K562 (cell line): ENCODE results near the gene SOHLH2. TPM values are rescaled to one million over a fixed set of nuclear protein-coding genes. Genes with fewer than 3 reads are reported as not detected.

Experiments
- ATAC-seq: fragments of 200-7000 bp; cut with Tn5 transposase; 3 replicates; pipeline ENCODE4 v1.9.1; 2020; ENCODE audit warnings: moderate library complexity
- BruUV-seq: library from RNA; stranded (reverse); fragments of 400-500 nt; replicated peaks from 2 replicates; lab custom pipeline; 2021; lab: Mats Ljungman, UMichigan
- CTCF ChIA-PET: fragments of 300-600 bp; formaldehyde crosslinking; extraction: SDS; loops from one replicate; lab custom pipeline; 2021; ENCODE audit warnings: low intra/inter-chr PET ratio; lab: Yijun Ruan, JAX
- POLR2A ChIA-PET: fragments of 300-600, 350-650 bp; sonication (Branson Sonifier 250); formaldehyde crosslinking; extraction: SDS; loops from one replicate; lab custom pipeline; 2021; ENCODE audit warnings: antibody characterized with exemption, inconsistent platforms; lab: Yijun Ruan, JAX
- DNase-seq, 4 experiments: peaks; one replicate each; pipeline versions ENCODE4 v3.0.0 to v3.0.0-alpha.2; 2011 to 2018; ENCODE audit warnings: low spot score in 3 of 4, mixed read lengths in 3 of 4; ENCODE audit errors: extremely low read depth in 1 of 4
- FAIRE-seq: peaks from 2 replicates; lab custom pipeline; 2011; peaks lifted over from hg19 to GRCh38; lab: Jason Lieb, UNC
- H2AFZ ChIP-seq: 2 replicates; pipeline ENCODE4 v1.6.0; 2011; ENCODE audit warnings: low read depth, low read length, control low read depth, inconsistent platforms
- H3K27ac ChIP-seq: fragments of 200-600 bp; 3 replicates; pipeline ENCODE4 v1.8.0; 2011; ENCODE audit warnings: low read depth, mild to moderate bottlenecking, control low read depth, inconsistent platforms, low read length, moderate library complexity, mixed read lengths; ENCODE audit errors: extremely low read depth
- H3K27me3 ChIP-seq, 2 experiments: fragments of 300-600 bp in 1 of 2; 2 replicates in 1 of 2; 3 replicates in 1 of 2; pipeline versions ENCODE4 v1.6.0 to v1.8.0; 2011; ENCODE audit warnings: inconsistent platforms in 2 of 2, low read length in 2 of 2, mild to moderate bottlenecking in 1 of 2, mixed read lengths in 1 of 2, moderate library complexity in 1 of 2; ENCODE audit not compliant: control insufficient read depth in 2 of 2, insufficient read depth in 2 of 2
- H3K36me3 ChIP-seq: fragments of 300-600 bp; 3 replicates; pipeline ENCODE4 v1.8.0; 2011; ENCODE audit warnings: mild to moderate bottlenecking, low read length, inconsistent platforms; ENCODE audit not compliant: control insufficient read depth, insufficient read depth
- H3K4me1 ChIP-seq, 2 experiments: fragments of 200-600 bp in 1 of 2; replicated peaks in 1 of 2; 2 replicates in 1 of 2; 3 replicates in 1 of 2; pipeline versions ENCODE4 v1.5.1 to v1.8.0; 2011; ENCODE audit warnings: inconsistent platforms in 2 of 2, low read length in 2 of 2, mild to moderate bottlenecking in 1 of 2, mixed read lengths in 1 of 2, moderate library complexity in 1 of 2; ENCODE audit not compliant: control insufficient read depth in 2 of 2, insufficient read depth in 2 of 2
- H3K4me2 ChIP-seq: 2 replicates; pipeline ENCODE4 v1.6.1; 2011; ENCODE audit warnings: low read length, control low read depth, inconsistent platforms, mixed read lengths; ENCODE audit not compliant: insufficient read depth
- H3K4me3 ChIP-seq: fragments of 200-600 bp; sonication (generic), shearing (Covaris generic); 2 replicates; pipeline ENCODE4 v1.5.1; 2016; ENCODE audit warnings: control low read depth, inconsistent platforms
- H3K79me2 ChIP-seq: fragments of 200-600 bp; 3 replicates; pipeline ENCODE4 v1.8.0; 2011; ENCODE audit warnings: low read length, inconsistent platforms; ENCODE audit not compliant: control insufficient read depth, insufficient read depth
- H3K9ac ChIP-seq, 2 experiments: 2 replicates each; pipeline versions ENCODE4 v1.6.0 to v1.6.1; 2011; ENCODE audit warnings: low read depth in 2 of 2, low read length in 2 of 2, control low read depth in 1 of 2, inconsistent platforms in 1 of 2, mild to moderate bottlenecking in 1 of 2, mixed read lengths in 1 of 2; ENCODE audit not compliant: insufficient read depth in 1 of 2
- H3K9me1 ChIP-seq: one replicate; pipeline ENCODE4 v1.6.0; 2011; ENCODE audit warnings: inconsistent platforms, mild to moderate bottlenecking, low read length, moderate library complexity; ENCODE audit not compliant: control insufficient read depth, insufficient read depth
- H3K9me3 ChIP-seq: replicated peaks from 2 replicates; pipeline ENCODE4 v1.5.1; 2011; ENCODE audit warnings: low read depth, low read length, inconsistent platforms; ENCODE audit not compliant: control insufficient read depth, insufficient read depth
- H4K20me1 ChIP-seq: replicated peaks from 2 replicates; pipeline ENCODE4 v1.6.1; 2011; ENCODE audit warnings: low read length, inconsistent platforms, mixed read lengths; ENCODE audit not compliant: control insufficient read depth, insufficient read depth
- BRCA1 ChIP-seq, 2 experiments: fragments of 450-650 bp in 1 of 2; sonication (generic) in 1 of 2; formaldehyde crosslinking in 1 of 2; IDR thresholded peaks; 2 replicates each; pipeline versions ENCODE4 v1.5.0 to v1.6.1; 2017 to 2020; ENCODE audit warnings: mild to moderate bottlenecking in 1 of 2, missing genetic modification reagents in 1 of 2
- HMG20B ChIP-seq: fragments of 250-450 bp; sonication (Bioruptor Pico); IDR thresholded peaks from 2 replicates; pipeline ENCODE4 v1.5.0; 2021; ENCODE audit warnings: mild to moderate bottlenecking
- MECOM ChIP-seq: fragments of 250-450 bp; sonication (Bioruptor Pico); IDR thresholded peaks from 2 replicates; pipeline ENCODE4 v1.8.0; 2022; ENCODE audit warnings: inconsistent platforms
- NFE2 ChIP-seq: IDR thresholded peaks from 2 replicates; pipeline ENCODE4 v1.6.1; 2014; ENCODE audit warnings: antibody characterized with exemption, low read depth
- NFXL1 ChIP-seq: fragments of 450-650 bp; formaldehyde crosslinking; IDR thresholded peaks from 2 replicates; pipeline ENCODE4 v1.4.0; 2021; ENCODE audit warnings: mild to moderate bottlenecking
- SMARCB1 ChIP-seq: IDR thresholded peaks from 2 replicates; pipeline ENCODE4 v1.6.1; 2011; ENCODE audit warnings: improper control_type of control experiment, low read depth; ENCODE audit not compliant: insufficient read length
- YBX1 ChIP-seq: fragments of 450-650 bp; IDR thresholded peaks from 2 replicates; pipeline ENCODE4 v1.7.1; 2016; ENCODE audit warnings: mild to moderate bottlenecking
- ZNF274 ChIP-seq: IDR thresholded peaks from 2 replicates; pipeline ENCODE4 v1.6.1; 2011; ENCODE audit warnings: low read depth, mild to moderate bottlenecking, low read length, moderate library complexity, borderline replicate concordance
- ZNF445 ChIP-seq: fragments of 250-450 bp; sonication (Bioruptor Pico); IDR thresholded peaks from 2 replicates; pipeline ENCODE4 v1.4.0; 2020; ENCODE audit warnings: low read depth, mild to moderate bottlenecking, moderate library complexity
- WGBS: fragments of 100-300 bp; shearing (Covaris generic); methylation state at CpG from one replicate; pipeline ENCODE4 v1.1.6; 2016; ENCODE audit warnings: low coverage, mixed read lengths; ENCODE audit not compliant: insufficient coverage; ENCODE audit errors: missing lambda C conversion rate; 5-methylcytosine and 5-hydroxymethylcytosine counted together
- in situ Hi-C: fragments of 300-500 bp; cut with MboI; formaldehyde crosslinking; loops from 4 replicates; pipeline ENCODE4 v1.15.0; 2018; ENCODE audit warnings: inconsistent platforms, mixed read lengths
- intact Hi-C: fragments of 100-400 bp; cut with micrococcal nuclease; formaldehyde crosslinking; loops from 2 replicates; pipeline ENCODE4 v1.14.2; 2022
- polyA plus RNA-seq, 8 experiments: library from polyadenylated mRNA; depleted of rRNA in 4 of 8; stranded (reverse) in 5 of 8; unstranded in 3 of 8; fragments of >200 nt; fragmentation: Nextera tagmentation in 2 of 8; fragmentation: Illumina TruSeq in 1 of 8; extraction: Ambion mirVana in 2 of 8; extraction: Trizol in 1 of 8; gene quantifications; 2 replicates each; pipeline versions ENCODE4 v1.2.1 to v1.2.3, GENCODE V29; 2011 to 2014; ENCODE audit warnings: inconsistent platforms in 1 of 8, missing spikeins in 1 of 8
- total RNA-seq, 7 experiments: library from RNA; depleted of rRNA in 6 of 7; stranded (reverse); fragments of >200 nt in 6 of 7; fragmentation: Illumina TruSeq in 2 of 7; extraction: Trizol in 2 of 7; gene quantifications; 2 replicates each; pipeline versions ENCODE4 v1.2.1 to v1.2.3, GENCODE V29; 2011 to 2021; ENCODE audit warnings: low replicate concordance in 1 of 7
- TF ChIP-seq, protein P1 (sequence below): fragments of 450-650 bp; IDR thresholded peaks from 2 replicates; pipeline ENCODE4 v1.6.1; 2017; ENCODE audit warnings: antibody characterized with exemption

The SOHLH2 gene
- total and polyA plus RNA-seq, 9 of the 15 experiments (the other 6 are each of a cell fraction or from before 2014, with no cell fraction given) = 10.3 to 26.7 (median 17.0) TPM

DNA sequence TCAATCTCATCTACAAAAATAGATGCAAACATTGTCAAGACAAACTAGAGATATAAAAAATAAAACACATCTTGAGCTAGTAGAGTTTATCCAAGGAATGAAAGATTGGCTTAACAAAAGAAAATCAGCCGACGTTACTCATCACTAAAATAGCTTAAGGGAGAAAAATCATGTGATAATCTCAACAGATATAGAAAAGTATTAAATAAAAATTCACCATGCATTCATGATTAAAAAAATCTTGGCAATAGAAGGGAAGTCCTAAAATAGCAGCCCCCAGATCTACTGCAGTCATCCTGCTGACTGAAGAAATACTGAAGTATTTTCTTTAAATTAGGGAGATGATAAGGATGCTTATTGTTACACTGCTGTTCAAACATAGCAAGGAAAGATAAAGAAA, 70.6 kb downstream of the SOHLH2 start:
- Histone ChIP-seq H3K9ac (no peak overlapping the region), H3K27me3 (no peaks in the 10 kb centered on the region), H2AFZ (no peak overlapping the region), H3K36me3 (no peaks in the 10 kb centered on the region), H3K4me1 (no peaks in the 10 kb centered on the region; a peak in 1 of 5 replicates), H3K27ac (no peak overlapping the region), H3K79me2 (no peaks in the 10 kb centered on the region)
- no peak for FAIRE-seq
- intact Hi-C loops (no loop called here), in situ Hi-C loops (no loop called here)
- no peak for ATAC-seq
- ChIA-PET POLR2A (no interaction called here), CTCF (no interaction called here)
- no peak for DNase-seq
- no peak for TF ChIP-seq MECOM (CRISPR knock-in tag)
- TF ChIP-seq ZNF445 = no peak
- TF ChIP-seq, protein P1, sequence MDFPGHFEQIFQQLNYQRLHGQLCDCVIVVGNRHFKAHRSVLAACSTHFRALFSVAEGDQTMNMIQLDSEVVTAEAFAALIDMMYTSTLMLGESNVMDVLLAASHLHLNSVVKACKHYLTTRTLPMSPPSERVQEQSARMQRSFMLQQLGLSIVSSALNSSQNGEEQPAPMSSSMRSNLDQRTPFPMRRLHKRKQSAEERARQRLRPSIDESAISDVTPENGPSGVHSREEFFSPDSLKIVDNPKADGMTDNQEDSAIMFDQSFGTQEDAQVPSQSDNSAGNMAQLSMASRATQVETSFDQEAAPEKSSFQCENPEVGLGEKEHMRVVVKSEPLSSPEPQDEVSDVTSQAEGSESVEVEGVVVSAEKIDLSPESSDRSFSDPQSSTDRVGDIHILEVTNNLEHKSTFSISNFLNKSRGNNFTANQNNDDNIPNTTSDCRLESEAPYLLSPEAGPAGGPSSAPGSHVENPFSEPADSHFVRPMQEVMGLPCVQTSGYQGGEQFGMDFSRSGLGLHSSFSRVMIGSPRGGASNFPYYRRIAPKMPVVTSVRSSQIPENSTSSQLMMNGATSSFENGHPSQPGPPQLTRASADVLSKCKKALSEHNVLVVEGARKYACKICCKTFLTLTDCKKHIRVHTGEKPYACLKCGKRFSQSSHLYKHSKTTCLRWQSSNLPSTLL = no peak
- TF ChIP-seq NFXL1 (CRISPR knock-in tag) = no peak
- no peak for TF ChIP-seq BRCA1 (IDR thresholded peaks at IDR 0.05)
- no peak for TF ChIP-seq BRCA1 (CRISPR knock-in tag; IDR thresholded peaks at IDR 0.05)
- no peak for TF ChIP-seq HMG20B (CRISPR knock-in tag)
- no peak for TF ChIP-seq NFE2
- no peak for TF ChIP-seq ZNF274
- TF ChIP-seq YBX1 = no peak
- no peak for TF ChIP-seq SMARCB1
- TF ChIP-seq, all 486 proteins: peak for 0
- Histone ChIP-seq H4K20me1 (no peaks in the 10 kb centered on the region), H3K9me3 (no peaks in the 10 kb centered on the region), H3K4me3 (no peak overlapping the region), H3K9me1 (no peaks in the 10 kb centered on the region), H3K4me2 (no peak overlapping the region)
- no TSS peak for BruUV-seq
- WGBS = 0% methylated on average over 2 of the region's 2 CpGs
